Stimulated activated CD4-positive, alpha-beta T cell treated with anti-CD3 and anti-CD28 coated beads, Interleukin-4, amount 100 ng/mL, for 4 hours (primary cell): Measurements from ENCODE around the gene RERE.

Source experiments
- DNase-seq, 2 experiments: peaks; one replicate each; pipeline ENCODE4 v3.0.0-alpha.2; 2020

Gene RERE

DNA sequence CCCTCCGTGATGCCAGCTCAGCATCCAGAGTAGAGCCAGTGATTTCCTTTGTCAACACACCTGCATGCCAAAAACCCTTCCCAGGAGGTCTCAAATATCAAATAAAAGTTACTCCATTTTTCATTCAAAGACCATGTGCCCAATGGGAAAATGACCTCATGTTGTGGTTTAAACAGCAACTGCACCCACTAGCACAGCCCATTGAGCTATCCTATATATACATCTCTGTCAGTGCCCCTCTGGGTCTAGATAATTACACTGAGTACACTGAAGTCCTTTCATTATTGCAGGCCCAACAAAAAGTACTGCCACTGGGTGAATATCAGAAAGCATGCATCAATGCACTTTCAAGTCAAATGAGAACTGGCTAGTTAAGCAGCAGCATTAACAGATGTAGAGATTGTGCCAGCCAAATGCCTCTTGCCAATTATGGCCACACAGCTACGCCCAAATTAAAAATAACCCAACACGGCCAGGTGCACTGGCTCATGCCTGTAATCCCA lies 381.8 kb downstream of the RERE start:
- no peak for DNase-seq

DNA sequence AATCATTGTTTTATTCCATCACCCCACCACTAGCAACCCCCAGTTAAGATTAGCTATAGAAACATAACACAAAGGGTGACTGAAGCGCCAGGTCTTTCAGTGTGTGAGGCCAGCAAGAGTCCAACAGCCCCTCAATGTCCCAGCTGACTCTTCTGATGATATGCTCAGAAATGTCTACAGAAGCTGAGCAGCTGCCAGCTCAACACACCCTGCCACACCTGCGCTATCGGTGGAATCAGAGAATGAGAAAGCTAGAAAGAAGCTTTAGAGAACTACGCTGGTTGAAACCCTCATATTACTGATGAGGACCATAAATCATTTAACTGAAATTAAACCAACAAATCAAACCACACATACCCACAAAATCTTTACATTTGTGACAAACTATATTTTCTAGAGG lies 383.3 kb downstream of the RERE start:
- DNase-seq = no peak

DNA sequence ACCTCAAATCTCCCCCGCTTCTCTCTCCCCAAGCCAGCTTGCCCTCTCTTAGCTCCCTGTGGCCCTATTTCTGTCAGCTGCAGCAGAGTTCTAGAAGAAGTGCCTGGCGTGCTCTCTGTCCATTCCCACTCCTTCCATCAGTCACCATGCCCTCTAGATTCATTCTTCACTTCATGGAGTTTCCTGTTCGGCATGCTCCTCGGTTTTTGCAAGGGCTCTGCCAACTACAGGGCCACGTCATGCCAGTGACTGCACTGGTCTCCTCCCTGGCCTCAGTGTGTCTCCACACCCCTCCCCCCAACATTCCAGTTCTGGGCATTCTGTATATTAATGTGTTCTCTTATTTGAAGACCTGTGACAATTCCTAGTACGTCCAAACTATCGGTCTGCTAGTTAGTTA lies 385.7 kb downstream of the RERE start:
- DNase-seq = no peak

DNA sequence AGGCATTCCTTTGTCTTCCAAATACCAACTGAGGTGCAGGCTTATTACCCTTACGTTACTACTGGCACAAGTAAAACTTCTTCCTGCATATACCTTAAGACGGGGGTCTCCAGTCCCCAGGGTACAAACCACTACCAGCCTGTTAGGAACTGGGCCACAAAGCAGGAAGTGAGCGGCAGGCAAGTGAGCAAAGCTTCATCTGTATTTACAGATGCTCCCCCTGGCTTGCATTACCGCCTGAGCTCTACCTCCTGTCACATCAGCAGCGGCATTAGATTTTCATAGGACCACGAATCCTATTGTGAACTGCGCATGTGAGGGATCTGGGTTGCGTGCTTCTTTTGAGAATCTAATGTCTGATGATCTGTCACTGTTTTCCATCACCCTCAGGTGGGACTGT lies 386.4 kb downstream of the RERE start:
- DNase-seq = peak in 1 of 2 experiments; percentile 30

DNA sequence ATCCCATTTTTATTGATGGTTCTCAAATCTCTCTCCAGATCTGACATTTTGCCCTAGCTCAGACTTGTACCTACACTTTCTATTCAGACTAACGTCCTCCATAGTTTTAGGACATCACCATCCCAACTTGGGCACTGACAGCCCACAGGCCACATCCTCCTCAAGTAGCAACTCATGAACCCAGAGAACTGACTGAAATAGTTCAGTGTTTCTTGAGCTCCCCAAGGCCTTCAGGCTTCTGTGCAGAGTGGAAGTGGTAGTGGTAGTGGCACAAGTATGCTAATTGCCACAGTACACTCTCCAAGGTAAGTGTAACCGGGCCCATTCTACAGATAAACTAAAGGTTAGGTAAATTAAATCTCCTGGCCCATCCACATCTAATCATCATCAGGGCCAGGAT lies 387.0 kb downstream of the RERE start:
- DNase-seq = no peak

- no peak for DNase-seq
These were observed 387.8 kb downstream of the RERE start for GRCh38 chr1:8429549-8430110.

GRCh38 chr1:8428441-8428840 lies 389.0 kb downstream of the RERE start:
- DNase-seq = no peak

DNA sequence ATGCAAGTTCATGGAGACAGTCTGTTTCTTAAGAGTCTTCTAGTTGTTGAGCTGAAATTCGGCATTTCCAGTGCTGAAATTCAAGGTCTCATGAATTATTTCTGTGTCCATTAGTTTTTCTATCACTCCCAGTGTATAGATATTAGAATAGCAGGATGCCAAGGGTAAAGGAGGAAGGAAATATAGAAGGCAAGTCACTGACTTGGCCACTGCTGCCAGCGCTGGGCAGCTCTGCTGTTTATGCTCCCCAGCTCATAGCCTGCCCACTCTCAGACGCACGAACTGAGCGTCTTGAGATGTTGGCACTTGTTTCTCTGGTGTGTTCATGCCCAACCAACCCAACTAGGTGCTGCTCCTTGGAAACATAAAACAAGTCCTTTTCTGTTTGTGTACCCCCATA lies 389.5 kb downstream of the RERE start:
- no peak for DNase-seq

DNA sequence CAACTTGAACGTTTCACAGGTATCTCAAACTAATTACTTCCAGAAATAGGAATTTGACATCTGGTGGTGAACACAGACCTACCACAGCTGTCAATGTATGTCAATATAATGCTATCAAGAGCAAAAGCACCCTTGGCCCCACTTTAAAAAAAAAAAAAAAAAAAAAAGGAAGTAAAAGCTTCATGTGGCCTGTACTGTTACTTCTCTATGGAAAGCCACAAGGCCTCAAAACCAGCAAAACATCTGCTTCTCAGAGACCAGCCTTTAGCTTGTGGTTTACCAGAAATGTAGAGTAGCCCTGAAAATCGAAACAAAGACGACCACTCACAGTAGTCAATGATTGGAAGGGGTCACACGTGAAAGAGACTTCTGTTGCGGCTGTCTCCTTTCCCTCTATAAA lies 389.9 kb downstream of the RERE start:
- DNase-seq = no peak

DNA sequence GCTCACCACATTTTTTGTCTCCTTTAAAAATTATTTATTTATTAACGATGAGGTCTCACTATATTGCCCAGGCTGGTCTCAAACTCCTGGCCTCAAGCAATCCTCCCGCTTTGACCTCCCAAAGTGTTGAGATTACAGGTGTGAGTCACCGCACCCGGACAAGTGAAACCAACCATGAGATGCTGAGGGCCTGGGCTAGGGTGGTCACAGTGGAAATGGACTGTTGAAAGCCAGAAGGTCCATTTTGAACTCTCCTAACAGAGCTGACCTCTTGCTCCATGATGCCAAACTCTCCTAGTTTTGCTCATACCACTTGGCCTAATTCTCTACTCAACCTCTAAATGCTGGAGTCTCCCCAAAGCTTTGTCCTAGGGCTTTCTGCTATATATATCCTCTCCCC lies 390.4 kb downstream of the RERE start:
- DNase-seq = no peak

GRCh38 chr1:8425781-8426161 lies 391.7 kb downstream of the RERE start:
- DNase-seq = no peak

- DNase-seq = no peak
These were observed 392.2 kb downstream of the RERE start for GRCh38 chr1:8425150-8425780.

DNA sequence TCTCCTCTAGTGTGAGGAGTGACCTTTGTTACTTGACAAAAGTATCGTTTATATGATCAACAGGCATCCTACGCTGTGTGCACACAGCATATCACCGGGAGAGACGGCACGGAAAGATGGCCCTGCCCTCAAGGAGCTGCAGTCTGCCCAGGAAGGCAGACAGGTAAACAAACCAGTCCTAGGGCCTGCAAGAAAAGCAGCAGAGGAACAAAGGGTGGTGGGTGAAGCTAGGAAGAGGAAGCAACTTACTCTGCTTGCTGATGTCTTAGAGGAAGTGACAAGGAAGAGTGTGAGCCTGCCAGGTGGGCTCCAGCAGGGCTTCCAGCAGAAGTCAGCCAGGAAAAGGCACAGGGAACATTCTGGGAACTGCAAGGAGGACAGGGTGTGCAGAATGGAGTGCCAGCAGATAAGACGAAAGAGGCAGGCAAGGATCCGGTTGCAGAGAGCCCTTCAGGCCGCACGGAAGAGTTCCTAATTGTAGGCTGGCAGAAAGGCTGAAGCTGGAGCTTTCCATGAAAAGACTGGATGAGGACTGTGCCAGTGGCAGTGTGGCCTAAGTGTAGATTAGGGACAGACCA lies 392.8 kb downstream of the RERE start:
- peak; percentile 26 to 41 for DNase-seq

DNA sequence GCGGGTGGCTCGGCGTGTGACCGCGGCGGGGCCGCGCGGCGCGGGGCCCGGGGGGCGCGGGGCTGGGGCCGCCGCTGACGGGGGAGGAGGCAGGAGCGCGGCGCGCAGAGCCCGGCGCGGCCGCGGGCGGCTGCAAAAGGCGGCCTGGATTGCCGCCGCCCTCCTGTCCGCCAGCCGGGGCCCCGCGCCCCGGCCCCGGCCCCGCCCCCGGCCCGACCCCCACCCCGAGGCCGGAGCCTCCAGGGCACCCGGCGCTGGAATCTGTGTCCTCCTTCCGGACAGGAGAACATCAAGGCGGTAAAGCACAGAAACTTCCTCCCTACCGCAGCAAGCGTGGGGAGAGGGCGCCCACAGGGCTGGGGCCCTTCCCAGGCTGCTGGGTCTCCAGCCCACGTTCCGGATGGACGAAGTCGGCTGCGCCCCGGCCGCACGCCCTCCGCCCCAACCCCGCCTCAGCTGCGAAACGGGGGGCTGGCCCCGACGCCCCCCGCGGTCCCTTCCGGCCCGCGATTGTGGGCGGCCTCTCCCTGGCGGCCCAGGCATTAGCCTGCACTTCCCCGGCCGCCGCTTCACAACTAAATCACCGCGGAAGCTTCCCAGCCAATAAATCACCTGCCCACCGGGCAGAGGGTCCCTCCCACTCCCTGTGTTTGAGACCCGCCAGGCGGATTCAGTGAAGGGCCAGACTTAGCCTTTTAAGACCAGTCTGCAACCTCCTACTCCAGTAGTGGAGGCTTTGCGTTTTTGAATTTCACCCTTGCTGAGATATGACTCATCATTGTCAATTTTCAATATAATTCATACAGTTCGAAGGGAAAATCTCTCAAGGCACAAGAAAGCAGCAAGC lies 393.5 kb downstream of the RERE start:
- peak; percentile 37 to 50 for DNase-seq

DNA sequence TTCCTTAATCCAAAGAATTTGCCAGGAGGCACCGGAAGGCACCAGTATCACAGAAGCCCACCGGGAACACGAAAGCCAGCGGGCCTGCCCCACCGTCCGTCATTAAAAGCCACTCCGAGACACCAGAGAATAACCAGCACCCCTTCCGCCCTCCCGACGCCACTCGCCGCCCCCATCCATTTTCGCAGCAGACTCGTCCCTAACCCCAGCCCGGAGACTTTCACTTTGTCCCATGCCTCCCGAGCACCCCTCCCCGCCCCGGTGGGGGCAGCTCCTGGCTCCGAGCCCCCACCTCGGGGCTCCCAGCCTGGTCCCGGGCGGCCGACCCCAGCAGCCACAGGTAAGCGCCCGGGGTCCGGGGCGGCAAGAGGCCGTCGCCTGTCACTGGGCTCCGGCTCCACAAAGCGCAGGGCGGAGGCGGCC lies 394.2 kb downstream of the RERE start:
- DNase-seq = peak; percentile 31 to 33

DNA sequence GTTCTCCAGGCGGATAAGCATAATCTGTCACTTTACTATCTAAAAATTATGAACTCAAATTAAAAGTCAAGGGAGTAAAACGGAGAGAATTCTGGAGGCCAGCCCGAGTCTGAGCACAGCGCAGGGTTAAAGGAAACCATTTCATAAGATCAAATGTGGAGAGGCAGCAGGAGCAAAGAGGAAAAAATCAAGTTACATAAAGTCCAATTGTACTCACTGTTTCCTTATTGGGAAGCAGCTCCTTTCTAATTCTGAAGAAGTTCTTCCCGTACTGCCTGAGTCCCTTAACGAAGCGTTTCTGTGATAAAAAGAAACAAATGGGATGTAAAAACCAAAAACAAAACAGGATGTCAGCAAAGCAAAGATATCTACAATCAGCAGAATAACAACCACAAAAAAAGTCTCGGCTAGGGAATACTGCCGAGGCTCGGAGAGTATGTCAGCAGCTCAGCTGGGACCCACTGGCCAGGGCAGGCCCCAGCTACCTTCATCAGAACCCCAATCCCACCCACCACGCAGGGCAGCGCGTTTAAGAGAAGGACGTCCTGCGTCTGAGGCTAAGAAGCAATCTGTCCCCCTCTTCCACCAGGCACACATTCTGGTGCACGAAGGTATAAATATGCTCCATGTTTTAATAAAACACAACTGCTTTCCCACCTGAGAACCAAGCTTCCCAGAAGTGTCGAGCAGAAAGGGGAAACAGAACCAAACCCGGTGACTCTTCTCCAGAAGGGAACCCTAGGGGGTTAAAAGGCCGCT lies 394.8 kb downstream of the RERE start:
- peak in 1 of 2 experiments; percentile 18 for DNase-seq

DNA sequence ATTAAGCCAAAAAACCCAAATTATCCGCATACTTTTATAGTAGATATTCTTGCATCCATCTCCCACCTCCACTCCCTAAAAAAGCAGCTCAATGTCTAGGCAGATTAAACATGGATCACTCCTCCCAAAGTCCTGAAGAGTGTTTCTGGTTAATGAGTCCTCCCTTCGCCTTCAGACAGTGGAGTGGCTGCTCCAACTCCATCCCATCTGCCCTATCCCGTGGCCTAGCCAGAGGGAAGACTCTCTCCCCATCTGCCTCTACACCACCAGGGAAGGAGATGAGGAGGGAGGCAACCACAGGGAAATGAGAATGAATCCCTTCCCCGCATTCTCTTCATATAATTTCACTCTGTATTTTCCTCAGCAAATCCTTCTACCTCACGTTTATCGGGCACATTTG lies 395.7 kb downstream of the RERE start:
- no peak for DNase-seq

- no peak for DNase-seq
These were observed 397.1 kb downstream of the RERE start for GRCh38 chr1:8420318-8420717.

DNA sequence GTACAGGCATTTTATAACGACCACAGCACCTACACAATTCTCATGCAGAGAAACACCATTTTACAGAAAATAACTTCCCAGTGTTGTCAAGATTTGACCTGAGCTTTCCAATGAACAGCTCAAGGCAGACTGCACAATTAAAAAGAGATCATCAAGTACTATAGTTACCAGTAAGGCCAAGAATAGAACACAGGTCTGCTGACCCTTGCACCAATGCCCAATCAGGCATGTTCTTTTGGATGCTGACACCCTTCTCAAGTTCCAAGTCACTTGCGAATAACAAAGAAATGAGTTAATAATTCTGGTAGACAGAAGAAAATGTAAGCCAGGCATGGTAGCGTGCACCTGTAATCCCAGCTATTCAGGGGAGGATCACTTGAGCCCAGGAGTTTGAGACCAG lies 397.6 kb downstream of the RERE start:
- DNase-seq = no peak

DNA sequence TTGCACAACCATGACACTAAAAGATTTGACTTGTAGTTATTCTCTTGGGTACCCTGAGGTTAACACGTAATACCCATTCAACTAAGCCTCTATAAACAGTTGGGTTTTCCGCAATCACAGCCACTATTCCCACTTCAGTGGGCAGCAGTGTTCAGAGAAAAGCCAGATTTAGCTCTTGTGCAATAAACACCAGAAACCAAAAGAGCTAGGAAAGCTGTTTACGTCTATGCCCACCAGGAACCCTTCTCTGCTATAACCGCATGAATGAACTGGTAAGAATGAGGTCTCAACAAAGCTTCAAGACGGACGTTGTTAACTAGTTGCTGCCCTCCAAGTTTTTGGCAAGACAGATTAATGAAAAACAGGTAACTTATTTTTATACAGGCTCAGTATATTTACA lies 398.3 kb downstream of the RERE start:
- DNase-seq = no peak

GRCh38 chr1:8418301-8418700 lies 399.1 kb downstream of the RERE start:
- DNase-seq = no peak

DNA sequence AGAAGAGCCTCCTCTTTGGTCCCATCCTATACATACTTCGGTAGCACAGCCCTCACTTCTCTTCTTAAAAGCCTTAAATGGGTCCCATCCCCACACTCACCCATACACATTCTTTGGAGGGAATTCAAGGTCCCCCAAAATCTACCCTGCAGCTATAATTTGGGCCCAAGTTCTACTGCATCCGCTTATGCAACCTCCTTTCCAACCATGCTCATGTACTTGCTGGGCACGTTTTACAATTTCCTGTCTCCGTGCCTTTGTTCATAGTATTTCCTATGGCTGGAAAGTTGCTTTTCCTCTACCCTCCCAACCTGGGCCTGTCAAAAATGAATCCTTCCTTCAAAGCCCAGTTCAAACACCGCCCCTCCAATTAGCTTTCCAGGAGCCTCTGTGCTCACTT lies 399.8 kb downstream of the RERE start:
- DNase-seq = no peak

- DNase-seq = no peak
These were observed 400.6 kb downstream of the RERE start for GRCh38 chr1:8416881-8417280.
